K562 treated with DMSO at 1 percent for 4 hours (cell line): ENCODE results near the gene GPR180. TPM values are rescaled to one million over a fixed set of nuclear protein-coding genes. Genes with fewer than 3 reads are reported as not detected.

Experiments
- total RNA-seq: library from RNA; unstranded; fragments of 300-600 nt; gene quantifications from 2 replicates; pipeline ENCODE4 v1.2.3, GENCODE V29; 2022; ENCODE audit not compliant: insufficient read depth

Gene GPR180
- total RNA-seq = 1.4 and 1.7 TPM in 2 replicates

GRCh38 chr13:94601446-94602431 is at the start of gene GPR180:
Gene GPR180, plus strand, starts transcription at chr13:94601857. Its CDS starts 71 bp downstream, at chr13:94601928.

GRCh38 chr13:94595950-94596574 is 5.6 kb upstream of the GPR180 start, which contains the start of gene TGDS:
Gene TGDS, minus strand, starts transcription at chr13:94596152. Its CDS starts 16 bp downstream, at chr13:94596136.

Other genes starting within 250 kb of the GPR180 start
- 0.64 and 1.2 TPM in 2 replicates for gene DCT, start 122.2 kb upstream of the GPR180 start, total RNA-seq
- gene TGDS, start 5.7 kb upstream of the GPR180 start, total RNA-seq = 7.3 and 8.6 TPM in 2 replicates
- not detected in 2 replicates for gene SOX21, start 110.7 kb downstream of the GPR180 start, total RNA-seq